Natural killer cell treated with Interleukin-12 subunit alpha and Interleukin-12 subunit beta and Interleukin-15 and Interleukin-18, amount 100 ng/mL, for 72 hours (primary cell): ENCODE data around the gene RCAN1. TPM values are rescaled to one million over a fixed set of nuclear protein-coding genes. Genes with fewer than 3 reads are reported as not detected.

Experiments
- ATAC-seq, 2 donors: fragments of 150-1000 bp; cut with Tn5 transposase in 1 of 2; sonication (Bioruptor Pico), chemical (Tn5 transposase) in 1 of 2; 2 replicates each; pipeline ENCODE4 v1.10.0; 2021
- DNase-seq: peaks from one replicate; pipeline ENCODE4 v3.0.0; 2022; ENCODE audit warnings: low spot score
- H3K27ac Mint-ChIP-seq, 2 donors: 1 replicate in 1 of 2; 2 replicates in 1 of 2; pipeline ENCODE4 v1.8.0; 2022; ENCODE audit warnings: mixed read lengths in 2 of 2, mild to moderate bottlenecking in 1 of 2, moderate library complexity in 1 of 2
- H3K27me3 Mint-ChIP-seq, 2 donors: 1 replicate in 1 of 2; 2 replicates in 1 of 2; pipeline ENCODE4 v1.8.0; 2022; ENCODE audit warnings: mixed read lengths in 2 of 2
- H3K36me3 Mint-ChIP-seq: one replicate; pipeline ENCODE4 v1.8.0; 2022; ENCODE audit warnings: mixed read lengths
- H3K4me1 Mint-ChIP-seq, 2 donors: 1 replicate in 1 of 2; 2 replicates in 1 of 2; pipeline ENCODE4 v1.8.0; 2022; ENCODE audit warnings: low read depth in 2 of 2, mixed read lengths in 2 of 2, mild to moderate bottlenecking in 1 of 2
- H3K4me3 Mint-ChIP-seq: one replicate; pipeline ENCODE4 v1.8.0; 2022; ENCODE audit warnings: mixed read lengths
- H3K9me3 Mint-ChIP-seq: 2 replicates; pipeline ENCODE4 v1.8.0; 2022; ENCODE audit warnings: mixed read lengths
- total RNA-seq, 2 donors: library from RNA; stranded (reverse); gene quantifications; one replicate each; pipeline ENCODE4 v1.2.3, GENCODE V29; 2022

The RCAN1 gene
- total RNA-seq, 2 donors from 2014 or later, result 10.1 to 11.5 TPM

DNA sequence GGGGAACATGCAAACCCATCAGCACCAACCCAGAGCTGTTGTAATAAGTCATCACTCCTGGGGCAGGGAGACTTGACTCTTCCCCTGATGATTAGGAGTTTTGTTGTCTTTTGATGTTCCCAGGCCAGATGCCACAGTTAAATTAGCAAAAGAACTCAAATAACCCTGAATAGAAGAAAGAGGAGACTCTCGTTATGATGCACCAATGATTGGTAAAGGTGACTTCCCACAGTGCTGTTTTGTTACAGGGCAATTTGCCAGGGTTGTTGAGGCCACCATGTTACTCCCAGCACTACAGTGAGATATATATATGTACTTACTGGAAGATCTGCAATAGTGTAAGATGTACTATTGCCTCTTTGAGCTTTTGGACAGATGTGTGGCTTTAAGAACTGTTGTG, 24.3 kb upstream of the RCAN1 start:
- DNase-seq (no peak), ATAC-seq (no peak)
- peaks cover 0 to 8% of the 10 kb centered on the region in 2 donors for H3K27me3 Mint-ChIP-seq
- no peak overlapping the region for H3K4me3 Mint-ChIP-seq
- H3K9me3 Mint-ChIP-seq, result peaks cover 2% of the 10 kb centered on the region
- peaks cover 15 to 19% of the 10 kb centered on the region in 2 donors for H3K4me1 Mint-ChIP-seq
- peaks cover 4% of the 10 kb centered on the region for H3K36me3 Mint-ChIP-seq
- peak overlapping the region in 1 of 2 donors; percentile 73 for H3K27ac Mint-ChIP-seq

DNA sequence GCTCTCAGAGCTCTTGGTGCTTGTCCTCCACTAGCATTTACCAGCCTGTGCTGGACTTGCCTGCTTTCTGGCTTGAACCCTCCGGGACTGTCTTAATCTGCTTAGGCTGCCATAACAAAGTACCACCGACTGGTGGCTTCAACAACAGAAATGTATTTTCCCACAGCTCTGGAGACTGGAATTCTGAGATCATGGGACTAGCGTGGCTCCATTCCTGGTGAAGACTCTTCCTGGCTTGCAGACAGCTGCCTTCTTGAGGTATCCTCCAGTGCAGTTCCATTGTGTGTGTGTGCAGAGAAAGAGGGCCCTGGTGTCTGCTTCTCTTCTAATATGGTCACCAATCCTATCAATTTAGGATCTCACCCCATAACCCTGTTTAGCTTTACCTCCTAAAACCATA, 22.0 kb upstream of the RCAN1 start:
- Mint-ChIP-seq H3K27me3 (peaks cover 9 to 12% of the 10 kb centered on the region in 2 donors), H3K9me3 (peaks cover 2% of the 10 kb centered on the region), H3K27ac (no peak overlapping the region), H3K36me3 (peaks cover 4% of the 10 kb centered on the region), H3K4me3 (no peak overlapping the region), H3K4me1 (peaks cover 15 to 19% of the 10 kb centered on the region in 2 donors)
- DNase-seq (no peak), ATAC-seq (no peak)

DNA sequence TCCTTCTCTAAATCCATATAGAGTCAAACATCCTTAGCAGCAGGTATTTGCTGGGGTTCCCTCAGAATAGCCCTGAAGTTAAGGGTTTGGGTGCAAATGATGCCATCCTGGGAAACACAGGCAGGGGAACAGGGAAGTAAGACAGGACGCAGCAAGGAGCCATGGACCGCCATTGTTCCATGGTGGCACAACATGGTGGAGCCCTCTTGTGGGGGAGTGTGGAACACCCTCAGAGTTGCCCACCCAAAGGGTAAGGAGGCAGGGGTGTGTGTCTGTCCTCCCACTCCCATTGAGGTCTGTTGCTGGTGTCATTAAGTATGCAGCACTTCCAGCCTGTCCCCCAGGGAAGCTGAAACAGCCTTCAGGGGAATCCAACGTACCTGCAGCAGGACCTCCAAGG, 20.4 kb upstream of the RCAN1 start:
- H3K9me3 Mint-ChIP-seq, result peaks cover 2% of the 10 kb centered on the region
- peaks cover 8 to 12% of the 10 kb centered on the region in 2 donors for H3K4me1 Mint-ChIP-seq
- DNase-seq (no peak), ATAC-seq (no peak)
- no peak overlapping the region for H3K27ac Mint-ChIP-seq
- H3K27me3 Mint-ChIP-seq, result peaks cover 9 to 16% of the 10 kb centered on the region in 2 donors
- no peak overlapping the region for H3K4me3 Mint-ChIP-seq
- H3K36me3 Mint-ChIP-seq, result peaks cover 4% of the 10 kb centered on the region

DNA sequence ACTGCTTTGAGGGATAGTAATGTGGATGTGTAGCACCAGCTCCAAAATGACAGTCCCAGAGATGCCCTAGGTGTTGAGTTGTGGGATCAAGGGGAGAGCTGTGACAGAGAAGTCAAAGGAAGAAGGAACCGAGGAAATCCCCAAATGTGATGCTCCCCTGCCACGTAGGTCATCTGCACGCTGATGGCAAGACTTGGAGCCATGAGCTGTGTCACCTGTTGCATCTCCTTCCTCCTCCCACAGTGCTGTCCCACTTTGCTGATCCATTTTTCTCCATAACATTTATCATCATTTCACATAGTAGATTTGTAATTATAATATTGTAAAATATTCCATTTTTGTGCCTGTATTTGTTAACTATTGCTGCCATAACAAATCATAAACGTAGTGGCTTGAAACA, 17.6 kb upstream of the RCAN1 start:
- no peak overlapping the region for H3K4me3 Mint-ChIP-seq
- ATAC-seq (no peak), DNase-seq (no peak)
- H3K27me3 Mint-ChIP-seq, result peaks cover 9 to 16% of the 10 kb centered on the region in 2 donors
- no peaks in the 10 kb centered on the region for H3K36me3 Mint-ChIP-seq
- no peak overlapping the region for H3K27ac Mint-ChIP-seq
- no peaks in the 10 kb centered on the region for H3K9me3 Mint-ChIP-seq
- no peaks in the 10 kb centered on the region for H3K4me1 Mint-ChIP-seq

DNA sequence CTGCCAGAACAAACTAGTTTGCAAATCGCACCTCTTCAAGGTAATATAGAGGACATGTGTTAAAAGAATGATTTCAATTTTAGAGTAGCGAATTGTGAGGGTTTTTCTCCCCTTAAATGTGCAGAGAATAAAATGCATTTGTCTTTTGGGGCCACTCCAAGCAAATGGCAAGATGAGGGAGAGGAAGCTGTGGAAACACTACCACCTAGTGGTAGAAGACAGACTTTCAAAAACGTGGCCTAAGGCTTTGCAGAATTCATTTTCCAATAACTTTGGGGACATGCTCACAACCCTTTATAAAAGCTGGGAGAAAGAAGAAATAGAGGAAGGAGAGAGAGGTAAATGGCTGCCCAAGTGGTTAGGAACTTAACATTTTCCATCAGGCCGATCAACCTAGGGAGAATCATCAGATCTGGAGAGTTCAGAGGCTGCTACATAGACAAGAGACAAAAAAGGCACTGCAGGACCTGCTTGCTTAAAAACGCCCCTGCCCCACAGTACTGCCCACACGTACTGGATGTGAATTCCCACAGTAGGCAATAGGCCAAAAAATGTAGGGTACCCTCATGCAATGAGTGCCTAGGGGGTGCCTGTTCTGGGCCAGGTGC, 15.7 kb upstream of the RCAN1 start:
- Mint-ChIP-seq H3K27ac (no peak overlapping the region), H3K4me1 (no peaks in the 10 kb centered on the region)
- peak; percentile 74 for DNase-seq

DNA sequence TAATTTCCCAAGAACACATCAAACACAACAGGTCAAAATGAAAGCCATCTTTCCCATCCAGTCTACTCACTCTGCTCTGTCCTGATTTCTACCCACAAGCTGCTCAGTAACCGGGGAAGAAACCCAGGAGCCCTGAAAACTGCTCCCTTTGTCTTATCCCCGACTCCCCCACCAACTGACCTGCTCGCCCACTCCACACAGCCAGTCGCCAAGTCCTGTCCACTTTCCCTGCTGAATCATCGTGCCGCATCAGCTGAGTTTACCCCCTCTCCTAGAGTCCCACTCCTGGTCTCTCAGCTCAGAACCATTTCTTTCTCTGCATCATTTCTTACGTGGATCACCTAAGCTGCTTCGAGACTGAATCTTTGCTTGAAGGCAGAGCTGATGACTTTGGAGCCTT, 11.2 kb upstream of the RCAN1 start:
- ATAC-seq, result no peak
- Mint-ChIP-seq H3K36me3 (no peaks in the 10 kb centered on the region), H3K27ac (no peak overlapping the region), H3K27me3 (peaks cover 26 to 29% of the 10 kb centered on the region in 2 donors), H3K4me3 (no peak overlapping the region), H3K4me1 (no peaks in the 10 kb centered on the region), H3K9me3 (no peaks in the 10 kb centered on the region)
- DNase-seq, result no peak

More for the DNA sequence above, 15.7 kb upstream of the RCAN1 start:
- ATAC-seq, result peak; percentile 52 to 64
- Mint-ChIP-seq H3K27me3 (peaks cover 16 to 24% of the 10 kb centered on the region in 2 donors), H3K4me3 (no peak overlapping the region), H3K36me3 (no peaks in the 10 kb centered on the region), H3K9me3 (no peaks in the 10 kb centered on the region)

DNA sequence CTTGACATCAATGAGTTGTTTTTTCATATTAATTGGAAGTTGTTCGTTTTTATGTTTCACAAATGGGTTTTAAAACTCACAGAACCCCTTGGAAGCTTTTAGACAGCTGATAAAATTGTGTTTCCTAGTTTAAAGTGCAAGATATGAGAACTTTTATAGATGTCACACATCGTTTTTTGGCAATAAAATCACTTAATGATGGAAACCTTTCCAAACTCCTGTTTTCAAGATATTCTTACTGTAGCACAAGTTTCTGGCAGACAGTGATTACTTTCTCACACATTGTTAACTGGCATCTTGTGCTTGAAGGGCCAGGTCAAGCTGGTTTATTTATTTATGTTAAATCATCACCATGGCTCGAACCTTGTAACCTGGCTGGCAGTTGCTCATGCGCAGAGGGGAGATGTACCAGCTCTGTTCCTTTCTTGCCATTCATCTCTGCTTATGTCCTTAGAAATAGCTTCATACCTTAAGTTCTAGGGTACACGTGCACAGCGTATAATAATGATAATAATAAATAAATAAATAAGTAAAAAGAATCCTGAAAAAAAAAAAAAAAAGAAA, 10.2 kb upstream of the RCAN1 start:
- no peaks in the 10 kb centered on the region for H3K9me3 Mint-ChIP-seq
- no peaks in the 10 kb centered on the region for H3K4me1 Mint-ChIP-seq
- H3K27ac Mint-ChIP-seq, result no peak overlapping the region
- DNase-seq (no peak), ATAC-seq (no peak)
- H3K4me3 Mint-ChIP-seq, result no peak overlapping the region
- no peaks in the 10 kb centered on the region for H3K36me3 Mint-ChIP-seq
- H3K27me3 Mint-ChIP-seq, result peaks cover 26 to 29% of the 10 kb centered on the region in 2 donors

DNA sequence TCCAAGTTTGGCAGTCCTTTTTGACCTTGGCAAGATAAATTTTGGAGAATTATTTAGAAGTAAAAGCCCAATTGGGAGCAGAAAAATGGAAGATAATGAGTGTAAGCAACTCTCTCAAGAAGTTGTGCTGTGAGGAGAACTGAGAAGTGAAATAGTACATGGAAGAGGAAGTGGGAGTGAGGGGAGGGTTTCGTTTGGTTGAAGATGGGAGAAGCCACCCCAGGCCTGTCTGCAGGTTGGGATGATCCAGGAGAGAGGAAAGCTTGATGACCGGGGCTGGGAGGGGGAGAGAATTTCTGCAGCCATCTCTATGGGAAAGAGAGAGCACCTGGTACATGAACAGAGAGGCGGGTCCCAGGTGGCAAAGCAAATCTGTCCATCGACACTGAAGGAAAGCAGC, 8.6 kb upstream of the RCAN1 start:
- Mint-ChIP-seq H3K4me1 (no peaks in the 10 kb centered on the region), H3K27ac (no peak overlapping the region), H3K4me3 (no peak overlapping the region), H3K9me3 (no peaks in the 10 kb centered on the region), H3K36me3 (no peaks in the 10 kb centered on the region), H3K27me3 (peaks cover 26 to 29% of the 10 kb centered on the region in 2 donors)
- no peak for DNase-seq
- ATAC-seq, result no peak

DNA sequence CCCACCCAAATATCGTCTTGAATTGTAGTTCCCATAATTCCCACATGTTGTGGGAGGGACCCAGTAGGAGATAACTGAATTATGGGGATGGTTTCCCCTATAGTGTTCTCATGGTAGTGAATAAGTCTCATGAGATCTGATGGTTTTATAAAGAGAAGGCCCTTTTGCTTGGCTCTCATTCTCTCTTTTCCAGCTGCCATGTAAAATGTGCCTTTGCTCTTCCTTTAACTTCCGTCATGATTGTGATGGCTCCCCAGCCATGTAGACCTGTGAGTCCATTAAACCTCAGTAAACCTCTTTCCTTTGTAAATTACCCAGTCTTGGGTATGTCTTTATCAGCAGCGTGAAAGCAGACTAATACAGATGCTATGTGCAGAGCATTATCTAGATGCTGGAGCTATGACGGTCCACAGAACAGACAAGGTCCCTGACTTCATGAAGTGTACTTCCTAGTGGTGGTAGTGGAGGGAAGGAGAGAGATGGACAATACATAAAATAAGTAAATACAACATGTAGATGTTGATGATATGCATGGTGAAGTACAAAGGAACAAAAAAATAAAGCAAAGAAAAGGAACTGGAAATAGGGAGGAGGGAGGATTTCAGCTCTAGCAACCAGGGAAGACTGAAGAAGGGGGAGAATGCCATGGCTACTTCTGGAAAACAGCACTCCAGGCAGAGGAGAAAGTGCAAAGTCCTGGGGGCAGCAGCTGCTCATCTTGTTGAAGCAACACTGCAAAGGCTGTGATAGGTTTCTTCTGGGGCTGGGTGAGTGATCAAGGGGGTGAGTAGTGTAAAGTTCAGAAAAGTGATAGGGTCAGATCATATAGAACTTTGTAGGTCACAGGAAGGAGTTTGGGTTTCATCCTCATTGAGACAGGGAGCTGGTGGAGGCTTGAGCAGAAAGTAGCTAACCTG, 6.8 kb upstream of the RCAN1 start:
- ATAC-seq (no peak), DNase-seq (no peak)
- Mint-ChIP-seq H3K27ac (no peak overlapping the region), H3K27me3 (peaks cover 29% of the 10 kb centered on the region in 2 donors), H3K36me3 (no peaks in the 10 kb centered on the region), H3K4me1 (no peaks in the 10 kb centered on the region), H3K9me3 (no peaks in the 10 kb centered on the region), H3K4me3 (no peak overlapping the region)

DNA sequence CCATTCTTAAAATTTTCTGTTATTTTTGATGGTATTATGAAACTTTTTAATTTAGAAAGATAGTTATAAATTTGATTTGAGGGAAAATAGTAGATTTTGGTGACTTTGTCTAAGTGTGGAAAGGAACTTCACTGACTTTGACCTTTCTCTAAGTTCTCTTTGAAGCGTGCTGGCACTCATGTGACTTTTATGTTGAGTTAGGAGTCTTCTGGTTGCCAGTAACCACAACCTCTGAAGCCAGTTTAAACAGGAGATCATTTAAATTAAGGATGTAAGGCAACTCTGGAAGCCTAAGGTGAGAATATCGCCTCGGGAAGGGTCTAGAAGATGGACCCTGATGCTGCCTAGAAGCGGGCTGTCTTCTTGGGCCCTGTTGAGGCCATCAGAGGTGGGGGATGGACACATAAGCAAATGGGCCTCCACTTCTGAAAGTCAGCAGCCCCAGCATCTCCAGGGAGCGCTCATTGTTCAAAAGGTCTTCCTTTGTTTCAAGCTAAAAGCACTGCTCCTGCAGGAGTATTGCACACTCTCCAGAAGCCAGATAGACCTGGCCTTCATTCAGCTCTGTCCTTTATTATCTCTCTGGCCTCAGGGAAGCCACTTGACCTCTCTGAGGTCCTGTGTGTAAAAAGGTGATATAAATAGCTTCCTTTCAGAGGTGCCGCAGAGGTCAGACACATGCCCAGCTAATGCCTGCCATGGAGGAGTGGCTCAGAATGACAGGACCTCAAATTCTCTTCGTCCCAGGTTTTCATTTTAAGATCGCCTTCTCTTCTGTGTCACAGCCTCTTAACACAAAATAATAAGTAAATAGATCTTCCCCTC, 5.1 kb upstream of the RCAN1 start:
- no peaks in the 10 kb centered on the region for H3K9me3 Mint-ChIP-seq
- no peak overlapping the region for H3K4me3 Mint-ChIP-seq
- DNase-seq, result no peak
- no peaks in the 10 kb centered on the region for H3K36me3 Mint-ChIP-seq
- H3K4me1 Mint-ChIP-seq, result peaks cover 2 to 6% of the 10 kb centered on the region in 2 donors
- peaks cover 20 to 23% of the 10 kb centered on the region in 2 donors for H3K27me3 Mint-ChIP-seq
- ATAC-seq, result no peak
- H3K27ac Mint-ChIP-seq, result no peak overlapping the region

DNA sequence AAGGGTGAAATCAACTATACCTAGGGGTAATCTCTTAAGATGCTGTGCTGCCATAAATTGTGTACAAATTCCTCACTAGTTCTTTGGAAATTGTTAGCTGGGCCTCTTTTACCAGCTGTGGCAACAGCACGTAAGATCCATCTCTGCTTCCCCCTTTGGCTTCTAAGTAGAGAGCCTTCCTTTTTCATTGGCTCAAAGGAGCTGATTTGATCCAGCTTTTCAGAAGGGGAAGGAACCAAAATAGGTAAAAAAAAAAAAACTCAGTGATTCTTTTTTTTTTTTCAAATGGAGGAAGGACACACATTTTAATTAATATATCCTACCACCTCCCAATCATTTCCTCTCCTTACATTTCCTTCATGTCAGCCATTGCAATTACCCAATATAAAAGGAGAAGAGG, 4.0 kb upstream of the RCAN1 start:
- Mint-ChIP-seq H3K27me3 (peaks cover 19 to 22% of the 10 kb centered on the region in 2 donors), H3K4me1 (peaks cover 5 to 8% of the 10 kb centered on the region in 2 donors), H3K4me3 (no peak overlapping the region), H3K9me3 (no peaks in the 10 kb centered on the region), H3K27ac (no peak overlapping the region), H3K36me3 (no peaks in the 10 kb centered on the region)
- DNase-seq (no peak), ATAC-seq (no peak)

DNA sequence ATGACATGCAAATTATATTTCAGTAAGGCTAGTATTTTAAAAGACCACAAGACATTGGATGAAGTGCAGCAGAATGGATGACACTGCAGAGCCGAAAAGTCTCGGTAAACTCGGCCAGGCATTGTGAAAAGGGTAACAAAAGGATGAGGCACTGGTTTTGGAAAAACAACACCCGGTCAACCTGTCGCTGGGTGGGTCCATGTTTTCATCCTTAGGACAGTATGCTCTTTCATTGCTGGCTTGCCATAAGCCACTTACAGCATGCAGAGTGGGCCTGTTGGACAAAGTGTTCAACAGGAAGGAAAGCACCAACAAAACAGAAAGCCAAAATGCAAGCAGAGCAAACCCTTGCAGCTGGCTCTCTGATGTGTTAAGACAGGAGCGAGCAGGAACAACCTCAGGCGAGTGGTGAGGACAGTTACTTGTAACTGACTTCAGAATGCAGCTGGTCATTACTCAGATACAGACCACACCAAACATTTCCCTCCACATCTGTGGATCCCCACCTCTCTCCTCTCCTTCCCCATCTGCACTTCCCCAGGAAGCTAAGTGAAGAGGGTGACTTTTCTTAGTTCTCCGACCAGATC, 2.9 kb upstream of the RCAN1 start:
- Mint-ChIP-seq H3K27ac (no peak overlapping the region), H3K4me1 (peaks cover 13 to 17% of the 10 kb centered on the region in 2 donors), H3K27me3 (peaks cover 9 to 11% of the 10 kb centered on the region in 2 donors), H3K4me3 (no peak overlapping the region), H3K9me3 (no peaks in the 10 kb centered on the region), H3K36me3 (no peaks in the 10 kb centered on the region)
- DNase-seq, result no peak
- ATAC-seq, result no peak

DNA sequence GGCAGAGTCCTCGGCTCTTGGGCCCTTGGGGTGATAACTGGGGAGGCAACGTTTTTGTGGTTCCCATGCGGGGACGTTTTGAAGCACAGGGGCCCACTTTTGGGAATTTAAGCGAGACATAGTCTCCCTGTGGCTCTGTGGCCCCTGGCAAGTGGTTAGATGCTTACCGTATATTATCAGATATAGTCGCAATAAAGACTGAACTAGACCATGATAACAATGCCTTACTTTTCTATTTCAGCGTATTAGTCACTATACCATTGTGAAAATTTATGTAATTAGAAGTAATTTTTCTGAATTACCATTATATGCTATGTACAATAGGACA, 538 bp upstream of the RCAN1 start:
- H3K27me3 Mint-ChIP-seq, result peaks cover 0 to 4% of the 10 kb centered on the region in 2 donors
- no peaks in the 10 kb centered on the region for H3K9me3 Mint-ChIP-seq
- peak overlapping the region; percentile 92 for H3K4me3 Mint-ChIP-seq
- peak in 1 of 2 donors; percentile 1 for ATAC-seq
- H3K4me1 Mint-ChIP-seq, result peaks cover 24 to 32% of the 10 kb centered on the region in 2 donors
- no peak for DNase-seq
- H3K27ac Mint-ChIP-seq, result peak overlapping the region; percentile 89 to 97
- H3K36me3 Mint-ChIP-seq, result no peaks in the 10 kb centered on the region
